ENCODE measurements around the gene PPT1. TPM values are rescaled to one million over a fixed set of nuclear protein-coding genes. Genes with fewer than 3 reads are reported as not detected.

Gene PPT1
- total and polyA plus RNA-seq, 2 of the 13 experiments (the other 11 are each of a cell fraction or from before 2014, with no cell fraction given), result 129 TPM

DNA sequence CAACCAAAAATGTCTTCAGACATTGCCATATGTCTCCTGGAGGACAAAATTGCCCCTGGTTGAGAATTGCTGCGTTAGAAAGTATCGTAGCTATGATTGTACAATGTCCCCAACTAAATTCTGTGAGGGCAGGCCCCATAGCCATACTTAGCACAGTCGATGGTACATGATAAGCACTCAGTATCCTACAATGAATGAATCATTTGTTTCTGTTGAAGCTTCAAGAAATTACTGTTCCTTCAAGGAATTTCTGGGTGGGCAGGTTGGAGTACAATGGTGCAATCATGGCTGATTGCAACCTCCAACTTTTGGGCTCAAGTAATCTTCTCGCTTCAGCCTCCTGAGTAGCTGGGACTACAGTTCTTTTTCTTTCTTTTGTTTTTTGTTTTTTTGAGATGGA lies 51.9 kb downstream of the PPT1 start:
- in situ Hi-C loops (cut with HindIII; ENCODE audit: extremely low pct_ligation_motif_present, low pct_unique_long_range_greater_than_20kb), result no loop called here
- Histone ChIP-seq H3K27ac (ENCODE audit: extremely low read length, insufficient read depth, low read length) (no peak overlapping the region), H4K20me1 (ENCODE audit: insufficient read depth, low read length) (peaks cover 18% of the 10 kb centered on the region; the same call in 1 of the 2 replicates), H3K4me2 (ENCODE audit: low read depth, low read length) (no peak overlapping the region), H2AFZ (ENCODE audit: low read length) (no peak overlapping the region), H3K36me3 (replicated peaks in 1 of 2; ENCODE audit: control insufficient read depth in 1 of 2, insufficient read depth in 2 of 2, low read length in 2 of 2) (peaks cover 8 to 15% of the 10 kb centered on the region in 2 experiments; a peak in 4 of 5 replicates), H3K27me3 (ENCODE audit: control insufficient read depth in 1 of 2, insufficient read depth in 2 of 2, low read length in 2 of 2) (no peaks in the 10 kb centered on the region; a peak in 1 of 5 replicates), H3K4me1 (ENCODE audit: insufficient read depth, low read length) (peaks cover 32% of the 10 kb centered on the region), H3K4me3 (replicated peaks in 1 of 3; ENCODE audit: insufficient read depth in 1 of 3, low read depth in 2 of 3, low read length in 3 of 3) (no peak overlapping the region), H3K9ac (ENCODE audit: insufficient read depth, low read depth, low read length) (no peak overlapping the region), H3K79me2 (ENCODE audit: insufficient read depth, low read length) (peaks cover 87% of the 10 kb centered on the region), H3K9me3 (ENCODE audit: low read length) (no peaks in the 10 kb centered on the region)
- TF ChIP-seq, protein P1, sequence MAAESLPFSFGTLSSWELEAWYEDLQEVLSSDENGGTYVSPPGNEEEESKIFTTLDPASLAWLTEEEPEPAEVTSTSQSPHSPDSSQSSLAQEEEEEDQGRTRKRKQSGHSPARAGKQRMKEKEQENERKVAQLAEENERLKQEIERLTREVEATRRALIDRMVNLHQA (CRISPR knock-in tag; IDR thresholded peaks at IDR 0.05), result no peak
- TF ChIP-seq, protein P2, sequence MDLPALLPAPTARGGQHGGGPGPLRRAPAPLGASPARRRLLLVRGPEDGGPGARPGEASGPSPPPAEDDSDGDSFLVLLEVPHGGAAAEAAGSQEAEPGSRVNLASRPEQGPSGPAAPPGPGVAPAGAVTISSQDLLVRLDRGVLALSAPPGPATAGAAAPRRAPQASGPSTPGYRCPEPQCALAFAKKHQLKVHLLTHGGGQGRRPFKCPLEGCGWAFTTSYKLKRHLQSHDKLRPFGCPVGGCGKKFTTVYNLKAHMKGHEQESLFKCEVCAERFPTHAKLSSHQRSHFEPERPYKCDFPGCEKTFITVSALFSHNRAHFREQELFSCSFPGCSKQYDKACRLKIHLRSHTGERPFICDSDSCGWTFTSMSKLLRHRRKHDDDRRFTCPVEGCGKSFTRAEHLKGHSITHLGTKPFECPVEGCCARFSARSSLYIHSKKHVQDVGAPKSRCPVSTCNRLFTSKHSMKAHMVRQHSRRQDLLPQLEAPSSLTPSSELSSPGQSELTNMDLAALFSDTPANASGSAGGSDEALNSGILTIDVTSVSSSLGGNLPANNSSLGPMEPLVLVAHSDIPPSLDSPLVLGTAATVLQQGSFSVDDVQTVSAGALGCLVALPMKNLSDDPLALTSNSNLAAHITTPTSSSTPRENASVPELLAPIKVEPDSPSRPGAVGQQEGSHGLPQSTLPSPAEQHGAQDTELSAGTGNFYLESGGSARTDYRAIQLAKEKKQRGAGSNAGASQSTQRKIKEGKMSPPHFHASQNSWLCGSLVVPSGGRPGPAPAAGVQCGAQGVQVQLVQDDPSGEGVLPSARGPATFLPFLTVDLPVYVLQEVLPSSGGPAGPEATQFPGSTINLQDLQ (CRISPR knock-in tag; IDR thresholded peaks at IDR 0.05), result no peak
- TF ChIP-seq NR2C2 (CRISPR knock-in tag; IDR thresholded peaks at IDR 0.05; ENCODE audit: borderline replicate concordance), result no peak
- TF ChIP-seq HOXD1 (CRISPR knock-in tag; IDR thresholded peaks at IDR 0.05), result no peak
- no peak for TF ChIP-seq HCFC1 (IDR thresholded peaks at IDR 0.05; ENCODE audit: low read depth, low read length)
- TF ChIP-seq BCL6 (CRISPR knock-in tag; IDR thresholded peaks at IDR 0.05), result no peak
- no peak for TF ChIP-seq SAP130 (CRISPR knock-in tag; IDR thresholded peaks at IDR 0.05; ENCODE audit: low read depth)
- no peak for TF ChIP-seq DMAP1 (CRISPR knock-in tag; IDR thresholded peaks at IDR 0.05)
- TF ChIP-seq, protein P3, sequence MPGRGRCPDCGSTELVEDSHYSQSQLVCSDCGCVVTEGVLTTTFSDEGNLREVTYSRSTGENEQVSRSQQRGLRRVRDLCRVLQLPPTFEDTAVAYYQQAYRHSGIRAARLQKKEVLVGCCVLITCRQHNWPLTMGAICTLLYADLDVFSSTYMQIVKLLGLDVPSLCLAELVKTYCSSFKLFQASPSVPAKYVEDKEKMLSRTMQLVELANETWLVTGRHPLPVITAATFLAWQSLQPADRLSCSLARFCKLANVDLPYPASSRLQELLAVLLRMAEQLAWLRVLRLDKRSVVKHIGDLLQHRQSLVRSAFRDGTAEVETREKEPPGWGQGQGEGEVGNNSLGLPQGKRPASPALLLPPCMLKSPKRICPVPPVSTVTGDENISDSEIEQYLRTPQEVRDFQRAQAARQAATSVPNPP (CRISPR knock-in tag; IDR thresholded peaks at IDR 0.05), result no peak
- no peak for TF ChIP-seq ZNF343 (CRISPR knock-in tag; IDR thresholded peaks at IDR 0.05)
- TF ChIP-seq U2AF1 (optimal IDR thresholded peaks at IDR 0.05; ENCODE audit: low read depth, low read length), result no peak
- no peak for TF ChIP-seq ZNF350 (CRISPR knock-in tag; IDR thresholded peaks at IDR 0.05; ENCODE audit: borderline replicate concordance, low read depth)
- TF ChIP-seq, protein P4, sequence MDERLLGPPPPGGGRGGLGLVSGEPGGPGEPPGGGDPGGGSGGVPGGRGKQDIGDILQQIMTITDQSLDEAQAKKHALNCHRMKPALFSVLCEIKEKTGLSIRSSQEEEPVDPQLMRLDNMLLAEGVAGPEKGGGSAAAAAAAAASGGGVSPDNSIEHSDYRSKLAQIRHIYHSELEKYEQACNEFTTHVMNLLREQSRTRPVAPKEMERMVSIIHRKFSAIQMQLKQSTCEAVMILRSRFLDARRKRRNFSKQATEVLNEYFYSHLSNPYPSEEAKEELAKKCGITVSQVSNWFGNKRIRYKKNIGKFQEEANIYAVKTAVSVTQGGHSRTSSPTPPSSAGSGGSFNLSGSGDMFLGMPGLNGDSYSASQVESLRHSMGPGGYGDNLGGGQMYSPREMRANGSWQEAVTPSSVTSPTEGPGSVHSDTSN (CRISPR knock-in tag; IDR thresholded peaks at IDR 0.05), result no peak
- TF ChIP-seq SAFB2 (CRISPR knock-in tag; IDR thresholded peaks at IDR 0.05; ENCODE audit: borderline replicate concordance, low read depth), result no peak
- no peak for TF ChIP-seq ZNF547 (CRISPR knock-in tag; IDR thresholded peaks at IDR 0.05)
- TF ChIP-seq ZNF260 (CRISPR knock-in tag; IDR thresholded peaks at IDR 0.05; ENCODE audit: borderline replicate concordance, low read depth), result no peak
- no peak for TF ChIP-seq NFKBIZ (CRISPR knock-in tag; IDR thresholded peaks at IDR 0.05)
- FAIRE-seq (no peak), ATAC-seq (no peak), DNase-seq (ENCODE audit: low spot score) (no peak)
- no TSS peak for BruUV-seq (replicated peaks)
- 97% methylated on average over 4 of the region's 4 CpGs for WGBS (ENCODE audit: low lambda C conversion rate)
- CTCF ChIA-PET (ENCODE audit: low intra/inter-chr PET ratio, low total read pairs), result no interaction called here
- POLR2A ChIA-PET, result interaction anchor here (0.7 kb wide), 1 partner anchor 119 kb away, joined by 3 read pairs; no protein-coding TSS in a partner anchor
- intact Hi-C loops (cut with micrococcal nuclease; ENCODE audit: unreplicated experiment), result no loop called here
